CD4-positive, alpha-beta T cell treated with Interleukin-6 for 4 hours (primary cell): Measurements from ENCODE around the gene TDRD3.
"Not testable (repeated sequence)": the region's sequence is repeated elsewhere in the genome, so short reads cannot be mapped to it uniquely, and the experiment has no call there.

ENCODE experiments used
- DNase-seq: peaks from one replicate; pipeline ENCODE4 v3.0.0-alpha.2; 2020; ENCODE audit warnings: mixed read lengths

TDRD3 gene

DNA sequence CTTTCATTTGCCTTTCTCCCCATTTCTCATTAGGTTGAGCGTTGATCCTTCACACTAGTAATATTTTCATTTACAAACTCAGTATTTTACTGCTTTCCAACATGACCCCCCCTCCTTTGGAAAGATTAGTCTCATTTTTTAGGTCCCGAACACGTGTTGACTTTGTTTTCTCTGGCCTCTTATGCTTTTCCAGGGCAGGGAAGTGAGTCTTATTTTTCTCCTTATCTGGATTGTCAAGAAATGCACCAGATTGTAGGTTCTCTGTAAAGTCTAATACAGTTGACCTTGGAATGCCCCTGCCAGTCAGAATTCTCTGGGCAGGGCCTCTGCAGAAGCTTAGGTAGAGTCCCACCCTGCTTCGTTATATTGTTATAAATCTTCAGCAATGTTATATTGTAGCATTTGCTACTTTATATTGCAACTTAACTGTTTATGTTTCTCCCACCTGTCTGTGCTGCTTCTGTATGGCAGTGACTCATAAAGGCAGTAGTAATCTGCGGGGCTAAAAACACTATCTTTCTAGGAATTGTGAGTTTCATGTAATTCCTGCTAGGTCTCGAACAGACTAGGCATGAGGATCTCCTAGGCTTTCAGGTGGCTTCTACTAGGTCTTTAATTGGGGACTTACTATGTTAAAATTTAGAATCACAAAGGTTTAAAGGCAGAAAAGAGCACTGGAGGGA, 2.0 kb downstream of the TDRD3 start:
- no peak for DNase-seq

DNA sequence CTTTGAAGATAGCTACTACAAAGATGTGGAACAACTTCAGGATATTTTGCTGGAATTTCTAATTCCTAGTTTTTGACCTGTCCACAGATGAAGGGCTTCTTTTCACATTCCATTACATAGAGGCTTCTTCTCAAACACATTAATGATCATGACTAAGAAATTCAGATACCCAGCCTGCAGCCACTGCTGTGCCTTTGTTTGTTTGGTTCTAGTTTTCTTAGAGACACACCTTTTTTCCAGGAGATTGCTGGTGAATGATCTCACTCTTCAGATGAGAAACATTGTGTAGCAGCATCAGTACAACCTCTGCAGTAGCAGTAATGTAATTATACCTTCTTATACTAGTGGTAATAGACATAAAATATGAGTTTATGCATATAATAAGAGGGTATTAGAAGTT, 5.0 kb downstream of the TDRD3 start:
- no peak for DNase-seq

GRCh38 chr13:60407095-60407494, 10.1 kb downstream of the TDRD3 start:
- no peak for DNase-seq

DNA sequence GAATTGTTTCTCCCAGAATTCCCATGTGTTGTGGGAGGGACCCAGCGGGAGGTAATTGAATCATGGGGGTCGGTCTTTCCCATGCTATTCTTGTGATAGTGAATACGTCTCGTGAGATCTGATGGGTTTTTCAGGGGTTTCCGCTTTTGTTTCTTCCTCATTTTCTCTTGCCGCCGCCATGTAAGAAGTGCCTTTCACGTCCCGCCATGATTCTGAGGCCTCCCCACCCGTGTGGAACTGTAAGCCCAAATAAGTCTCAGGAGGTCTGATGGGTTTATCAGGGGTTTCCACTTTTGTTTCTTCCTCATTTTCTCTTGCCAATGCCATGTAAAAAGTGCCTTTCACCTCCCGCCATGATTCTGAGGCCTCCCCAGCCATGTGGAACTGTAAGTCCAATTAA, 10.8 kb downstream of the TDRD3 start:
- DNase-seq, result not testable (repeated sequence)

DNA sequence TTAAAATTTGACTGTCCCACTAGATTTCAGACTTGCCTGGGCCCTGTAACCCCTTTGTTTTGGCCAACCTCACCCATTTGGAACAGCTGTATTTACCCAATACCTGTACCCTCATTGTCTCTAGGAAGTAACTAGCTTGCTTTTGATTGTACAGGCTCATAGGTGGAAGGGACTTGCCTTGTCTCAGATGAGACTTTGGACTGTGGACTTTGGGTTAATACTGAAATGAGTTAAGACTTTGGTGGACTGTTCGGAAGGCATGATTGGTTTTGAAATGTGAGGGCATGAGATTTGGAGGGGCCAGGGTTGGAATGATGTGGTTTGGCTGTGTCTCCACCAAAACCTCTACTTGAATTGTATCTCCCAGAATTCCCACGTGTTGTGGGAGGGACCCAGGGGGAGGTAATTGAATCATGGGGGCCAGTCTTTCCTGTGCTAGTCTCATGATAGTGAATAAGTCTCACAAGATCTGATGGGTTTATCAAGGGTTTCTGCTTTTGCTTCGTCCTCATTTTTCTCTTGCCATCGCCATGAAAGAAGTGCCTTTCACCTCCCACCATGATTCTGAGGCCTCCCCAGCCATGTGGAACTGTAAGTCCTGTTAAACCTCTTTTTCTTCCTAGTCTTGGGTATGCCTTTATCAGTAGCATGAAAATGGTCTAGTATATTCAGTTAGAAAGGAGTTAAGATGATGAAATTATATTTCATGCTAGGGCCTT, 12.7 kb downstream of the TDRD3 start:
- not testable (repeated sequence) for DNase-seq

GRCh38 chr13:60410299-60410698, 13.3 kb downstream of the TDRD3 start:
- DNase-seq, result no peak

DNA sequence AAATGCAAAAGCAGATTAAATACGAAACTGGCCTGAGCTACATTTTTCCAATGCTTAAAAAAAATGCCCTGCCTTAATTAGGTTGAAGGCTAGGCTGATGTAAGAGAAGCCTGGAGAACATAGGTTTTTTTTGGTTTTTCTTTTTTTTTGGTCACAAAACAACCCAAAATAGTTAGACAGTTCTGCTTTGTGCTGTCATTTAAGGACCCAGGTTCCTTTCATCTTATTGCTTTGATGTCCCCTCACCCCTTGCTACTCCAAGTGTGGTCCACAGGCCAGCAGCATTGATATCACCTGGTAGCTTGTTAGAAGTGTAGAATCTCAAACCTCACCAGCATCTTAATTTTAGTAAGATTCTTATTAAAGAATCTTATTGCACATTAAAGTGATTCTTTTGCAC, 14.4 kb downstream of the TDRD3 start:
- no peak for DNase-seq

DNA sequence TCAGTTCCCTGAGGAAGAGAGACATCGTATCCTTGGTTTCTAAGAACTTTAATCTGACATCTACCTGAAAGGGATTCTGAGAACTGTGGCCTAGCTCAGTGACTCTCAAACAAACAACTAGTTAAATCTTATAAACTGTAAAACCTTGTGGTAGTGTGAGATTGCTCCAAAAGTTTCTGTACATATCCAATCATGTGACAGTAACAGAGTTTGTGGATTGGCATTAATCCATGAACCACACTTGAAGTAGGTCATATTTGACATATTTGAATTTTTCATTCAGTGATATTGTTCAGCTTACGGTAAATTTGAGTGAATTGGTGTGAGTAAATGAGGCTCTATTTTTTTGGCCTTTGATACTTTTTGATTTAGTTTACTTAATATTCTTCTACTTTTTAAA, 15.0 kb downstream of the TDRD3 start:
- DNase-seq, result no peak

DNA sequence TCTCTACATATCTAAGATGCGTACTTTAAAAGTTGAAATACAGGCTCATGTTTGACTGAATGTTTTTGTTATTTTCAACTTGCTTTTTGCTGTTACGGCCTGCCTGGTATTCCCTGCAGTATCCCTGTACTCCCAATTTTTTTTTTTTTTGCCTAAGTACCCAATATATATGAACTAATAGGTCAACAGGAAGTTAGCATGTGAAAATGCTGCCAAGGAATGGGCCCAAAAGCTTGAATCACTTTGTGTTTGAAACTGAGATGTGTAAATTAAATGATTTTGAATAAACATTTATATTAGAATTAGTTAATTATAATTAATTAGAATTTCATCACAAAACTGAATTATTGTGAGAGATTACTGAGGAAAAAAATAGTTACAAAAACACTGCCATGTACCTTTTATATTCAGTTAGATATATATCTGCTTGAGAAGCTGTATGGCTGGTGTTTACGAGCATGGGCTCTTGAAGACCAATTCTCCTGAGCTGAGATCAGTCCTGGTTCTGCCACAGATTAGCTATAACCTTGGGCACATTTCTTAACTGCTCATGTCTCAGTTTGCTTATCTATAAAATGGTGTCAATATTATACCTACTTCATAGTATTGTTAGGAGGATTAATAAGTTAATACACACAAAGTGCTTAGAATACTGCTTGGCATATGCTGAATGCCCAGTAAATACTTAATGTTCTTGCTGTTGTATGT, 16.0 kb downstream of the TDRD3 start:
- DNase-seq, result no peak

DNA sequence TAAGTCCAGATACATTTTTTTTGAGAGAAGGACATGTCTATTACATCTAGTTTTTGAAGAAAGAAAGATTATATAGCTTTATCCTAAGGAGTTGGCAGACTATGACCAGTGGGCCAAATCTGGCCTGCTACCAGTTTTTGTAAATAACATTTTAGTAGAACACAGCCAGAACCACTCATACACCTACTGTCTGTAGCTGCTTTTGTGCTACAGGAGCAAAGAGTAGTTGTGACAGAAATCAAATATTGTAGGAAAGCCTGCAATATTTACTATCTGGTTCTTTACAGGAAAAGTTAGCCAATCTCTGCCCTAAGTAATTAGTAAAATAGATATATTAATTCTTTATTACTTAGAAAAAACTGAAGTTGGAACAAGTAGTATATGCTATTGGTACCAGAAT, 17.2 kb downstream of the TDRD3 start:
- DNase-seq, result no peak

GRCh38 chr13:60417734-60418133, 20.7 kb downstream of the TDRD3 start:
- no peak for DNase-seq

- DNase-seq, result no peak
Measured at GRCh38 chr13:60418954-60419353, 21.9 kb downstream of the TDRD3 start.

DNA sequence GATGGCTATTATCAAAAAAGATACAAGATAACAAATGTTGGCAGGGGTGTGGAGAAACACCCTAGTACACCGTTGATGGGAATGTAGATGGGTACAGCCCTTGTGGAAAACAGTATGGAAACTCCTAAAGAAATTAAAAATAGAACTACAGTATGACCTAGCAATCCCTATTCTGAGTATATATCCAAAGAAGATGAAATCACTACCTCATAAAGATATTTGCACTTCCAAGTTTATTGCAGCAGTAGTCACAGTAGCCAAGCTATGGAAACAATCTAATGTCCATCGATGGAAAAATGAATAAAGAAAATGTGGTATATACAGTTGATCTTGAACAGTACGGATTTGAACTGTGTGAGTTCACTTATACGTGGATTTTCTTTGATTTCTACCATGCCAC, 28.3 kb downstream of the TDRD3 start:
- DNase-seq, result no peak

DNA sequence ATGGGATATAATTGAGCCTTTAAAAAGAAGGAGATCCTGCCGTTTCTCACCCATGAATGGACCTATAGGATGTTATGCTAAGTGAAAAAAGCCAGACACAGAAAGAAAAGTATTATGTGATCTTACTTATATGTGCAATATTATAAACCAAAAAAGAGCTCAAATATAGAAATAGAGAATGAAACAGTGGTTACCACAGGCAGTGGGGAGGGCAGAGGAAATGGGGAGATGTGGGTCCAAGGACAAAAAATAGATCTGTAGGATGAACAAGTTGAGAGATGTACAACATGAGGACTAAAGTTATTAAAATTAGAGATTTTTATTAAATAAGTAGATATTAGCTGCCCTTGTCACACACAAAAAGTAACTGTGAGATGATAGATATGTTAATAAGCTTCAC, 29.1 kb downstream of the TDRD3 start:
- DNase-seq, result no peak

DNA sequence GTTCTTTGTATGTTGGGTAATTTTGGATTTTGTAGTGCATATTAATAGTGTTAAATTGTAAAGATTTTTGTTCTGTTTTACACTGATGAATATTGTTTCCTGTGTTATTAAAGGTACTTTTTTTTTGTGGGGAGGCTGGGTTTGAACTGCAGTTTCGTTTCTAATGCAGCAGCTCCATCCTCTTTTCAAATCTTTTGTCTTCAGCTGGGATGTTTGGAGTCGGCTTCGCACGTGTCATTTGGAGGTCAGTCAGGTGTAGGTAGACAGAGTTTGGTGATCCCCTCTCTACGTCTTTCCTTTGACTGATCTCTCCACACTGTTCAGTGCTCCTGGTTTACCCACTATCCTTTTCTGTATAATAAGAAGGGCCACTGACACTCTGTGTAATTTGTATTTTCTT, 30.3 kb downstream of the TDRD3 start:
- DNase-seq, result peak; percentile 10

- no peak for DNase-seq
Measured at GRCh38 chr13:60431108-60431700, 34.2 kb downstream of the TDRD3 start.

DNA sequence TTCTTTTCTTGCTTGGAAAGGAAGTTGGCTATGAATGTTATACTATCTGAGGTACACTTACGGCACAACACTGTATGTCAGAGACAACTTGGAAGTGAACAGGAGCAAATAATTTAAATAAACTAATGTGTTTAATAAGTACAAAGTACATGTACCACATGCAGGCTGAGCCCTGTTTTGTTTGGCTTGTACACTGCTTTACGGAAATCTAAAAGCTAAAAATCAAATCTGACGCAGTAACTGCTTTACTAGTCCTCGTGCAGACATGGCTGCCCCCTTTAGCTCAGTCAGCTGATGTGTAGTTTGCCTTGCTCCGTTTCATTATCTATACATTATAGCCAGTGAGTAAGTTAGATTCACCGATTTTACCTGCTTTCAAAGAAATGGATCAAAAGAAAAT, 36.5 kb downstream of the TDRD3 start:
- DNase-seq, result no peak

- no peak for DNase-seq
Measured at GRCh38 chr13:60435762-60436374, 38.8 kb downstream of the TDRD3 start.

DNA sequence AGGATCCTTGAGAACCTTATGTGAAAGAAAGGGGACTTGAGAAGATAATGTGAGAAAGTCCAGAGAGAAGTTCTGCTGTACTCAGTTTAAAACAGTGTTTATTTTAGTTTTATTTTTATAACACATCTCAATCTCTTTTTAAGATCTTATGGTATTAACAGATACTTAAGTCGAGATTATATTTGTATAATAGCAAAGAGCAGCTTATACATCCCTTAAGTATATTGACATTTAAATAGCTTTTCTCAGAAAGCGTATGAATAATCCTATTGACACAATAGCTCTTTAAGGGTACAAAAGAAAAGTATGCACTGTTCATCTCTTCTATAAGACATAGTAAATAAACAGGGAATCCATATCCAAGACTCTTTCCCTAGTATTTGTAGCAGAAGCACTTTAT, 42.2 kb downstream of the TDRD3 start:
- DNase-seq, result no peak

DNA sequence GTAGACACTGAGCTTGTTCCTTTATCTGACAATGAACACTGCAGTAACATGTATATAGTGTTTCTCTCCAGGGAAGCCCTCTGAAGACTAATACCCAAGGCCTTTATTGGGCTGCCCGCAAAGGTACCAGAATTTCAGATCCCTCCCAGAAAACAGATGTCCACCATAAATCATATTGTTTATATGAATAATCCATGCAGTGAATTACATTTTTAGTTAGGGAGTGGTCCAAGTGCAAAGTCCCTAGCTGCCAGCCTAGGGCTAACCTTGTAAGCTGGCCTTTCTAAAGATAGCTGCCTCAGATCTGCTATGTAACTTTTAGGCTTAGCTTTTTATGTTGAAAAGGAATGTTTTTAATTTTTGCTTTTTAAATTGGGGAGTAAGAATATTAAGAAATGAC, 44.7 kb downstream of the TDRD3 start:
- DNase-seq, result no peak

DNA sequence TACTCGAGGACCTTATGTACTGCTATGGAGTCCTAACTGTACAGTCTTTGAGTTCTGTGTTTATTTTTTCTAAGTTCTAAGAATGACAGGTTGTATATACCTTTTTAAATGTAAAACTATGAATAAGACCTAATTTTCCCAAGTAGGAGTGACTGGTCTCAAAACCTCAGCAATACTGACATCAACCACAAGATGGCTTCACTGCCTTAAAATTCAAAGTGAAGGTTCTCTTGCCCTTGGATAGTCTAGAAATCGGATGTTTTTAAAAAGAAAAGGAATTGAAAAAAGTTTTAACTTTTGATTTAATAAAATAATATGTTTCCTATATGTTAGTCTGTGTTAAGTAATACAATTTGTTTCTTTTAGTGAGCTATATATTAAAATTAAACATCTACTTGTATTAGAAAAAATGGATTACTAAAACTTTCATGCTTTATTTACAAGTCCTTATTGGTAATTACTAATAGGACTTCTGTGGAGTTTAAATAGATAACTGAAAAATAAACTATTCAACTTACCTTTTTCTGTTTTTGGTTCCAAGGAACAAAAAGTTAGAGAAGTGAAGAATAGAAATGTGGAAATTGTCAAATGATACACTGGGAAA, 52.0 kb downstream of the TDRD3 start:
- DNase-seq, result no peak

- no peak for DNase-seq
Measured at GRCh38 chr13:60453490-60453889, 56.5 kb downstream of the TDRD3 start.

- DNase-seq, result no peak
Measured at GRCh38 chr13:60454425-60454824, 57.4 kb downstream of the TDRD3 start.
